Measurements from ENCODE around the gene AATF. TPM values are rescaled to one million over a fixed set of nuclear protein-coding genes. Genes with fewer than 3 reads are reported as not detected.

The AATF gene
- total and polyA plus RNA-seq, 2 donors (not counting 1 experiment from before 2014, with no cell fraction given): 23.9 to 54.8 TPM

GRCh38 chr17:37016780-37017179, 68.0 kb downstream of the AATF start:
- H3K4me3 ChIP-seq (ENCODE audit: control extremely low read depth in 1 of 5, extremely low read depth in 1 of 5, insufficient read depth in 1 of 5, low read depth in 2 of 5, low read length in 4 of 5): no peak overlapping the region
- no peaks in the 10 kb centered on the region for H3K4me1 ChIP-seq (ENCODE audit: control insufficient read depth in 2 of 2, insufficient read depth in 2 of 2, low read length in 2 of 2)
- H3K27me3 Mint-ChIP-seq: no peaks in the 10 kb centered on the region
- H3K4me3 Mint-ChIP-seq: no peak overlapping the region
- no peak overlapping the region for H3K9ac ChIP-seq (ENCODE audit: low read length)
- H3K27me3 ChIP-seq (replicated peaks in 1 of 4; ENCODE audit: control extremely low read depth in 1 of 4, control insufficient read depth in 3 of 4, insufficient read depth in 4 of 4, low read length in 3 of 4): no peaks in the 10 kb centered on the region
- ChIA-PET CTCF (interaction anchor here (0.5 kb wide), 1 partner anchor 593 kb away, joined by 4 read pairs; no protein-coding TSS in a partner anchor), POLR2A (no interaction called here)
- no peaks in the 10 kb centered on the region for H3K9me3 ChIP-seq (ENCODE audit: control extremely low read depth in 1 of 3, control insufficient read depth in 2 of 3, insufficient read depth in 1 of 3, low read length in 2 of 3)
- DNase-seq (no peak), ATAC-seq (ENCODE audit: low read depth) (no peak)
- intact Hi-C loops (cut with micrococcal nuclease): no loop called here
- H3K36me3 ChIP-seq (replicated peaks in 1 of 2; ENCODE audit: control extremely low read depth in 1 of 2, control insufficient read depth in 1 of 2, extremely low read depth in 1 of 2, insufficient read depth in 2 of 2, low read length in 1 of 2): peaks cover 0 to 24% of the 10 kb centered on the region in 2 experiments
- peaks cover 7% of the 10 kb centered on the region for H3K79me2 ChIP-seq (ENCODE audit: control insufficient read depth, insufficient read depth, low read length)
- peaks cover 7% of the 10 kb centered on the region for H3K4me1 Mint-ChIP-seq
- no peak overlapping the region for H3K27ac ChIP-seq (ENCODE audit: low read length in 2 of 2)
- no peak overlapping the region for H3K27ac Mint-ChIP-seq
- no peak overlapping the region for H3K4me2 ChIP-seq (replicated peaks; ENCODE audit: low read depth, low read length, poor library complexity, severe bottlenecking)
- TF ChIP-seq, protein P1, sequence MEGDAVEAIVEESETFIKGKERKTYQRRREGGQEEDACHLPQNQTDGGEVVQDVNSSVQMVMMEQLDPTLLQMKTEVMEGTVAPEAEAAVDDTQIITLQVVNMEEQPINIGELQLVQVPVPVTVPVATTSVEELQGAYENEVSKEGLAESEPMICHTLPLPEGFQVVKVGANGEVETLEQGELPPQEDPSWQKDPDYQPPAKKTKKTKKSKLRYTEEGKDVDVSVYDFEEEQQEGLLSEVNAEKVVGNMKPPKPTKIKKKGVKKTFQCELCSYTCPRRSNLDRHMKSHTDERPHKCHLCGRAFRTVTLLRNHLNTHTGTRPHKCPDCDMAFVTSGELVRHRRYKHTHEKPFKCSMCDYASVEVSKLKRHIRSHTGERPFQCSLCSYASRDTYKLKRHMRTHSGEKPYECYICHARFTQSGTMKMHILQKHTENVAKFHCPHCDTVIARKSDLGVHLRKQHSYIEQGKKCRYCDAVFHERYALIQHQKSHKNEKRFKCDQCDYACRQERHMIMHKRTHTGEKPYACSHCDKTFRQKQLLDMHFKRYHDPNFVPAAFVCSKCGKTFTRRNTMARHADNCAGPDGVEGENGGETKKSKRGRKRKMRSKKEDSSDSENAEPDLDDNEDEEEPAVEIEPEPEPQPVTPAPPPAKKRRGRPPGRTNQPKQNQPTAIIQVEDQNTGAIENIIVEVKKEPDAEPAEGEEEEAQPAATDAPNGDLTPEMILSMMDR (IDR thresholded peaks at IDR 0.05): no peak
- no peak for TF ChIP-seq EZH2 (IDR thresholded peaks at IDR 0.05; ENCODE audit: borderline replicate concordance, insufficient read depth, low read depth, low read length, poor library complexity, severe bottlenecking)
- H2AFZ ChIP-seq (ENCODE audit: insufficient read depth, low read depth, low read length, poor library complexity, severe bottlenecking): no peak overlapping the region
- 100% methylated on average over 3 of the region's 4 CpGs for WGBS (ENCODE audit: insufficient coverage)
- no peaks in the 10 kb centered on the region for H3K9me3 Mint-ChIP-seq (ENCODE audit: insufficient read depth)
- peaks cover 19% of the 10 kb centered on the region for H4K20me1 ChIP-seq (ENCODE audit: control insufficient read depth, insufficient read depth, low read length, poor library complexity, severe bottlenecking)

GRCh38 chr17:37017404-37017803, 68.7 kb downstream of the AATF start:
- no CpG with 5 or more reads among the region's 1 CpG for WGBS (ENCODE audit: insufficient coverage)
- H3K9me3 Mint-ChIP-seq (ENCODE audit: insufficient read depth): no peaks in the 10 kb centered on the region
- H3K9me3 ChIP-seq (ENCODE audit: control extremely low read depth in 1 of 3, control insufficient read depth in 2 of 3, insufficient read depth in 1 of 3, low read length in 2 of 3): no peaks in the 10 kb centered on the region
- peaks cover 0 to 29% of the 10 kb centered on the region in 2 experiments for H3K36me3 ChIP-seq (replicated peaks in 1 of 2; ENCODE audit: control extremely low read depth in 1 of 2, control insufficient read depth in 1 of 2, extremely low read depth in 1 of 2, insufficient read depth in 2 of 2, low read length in 1 of 2)
- H3K27me3 Mint-ChIP-seq: no peaks in the 10 kb centered on the region
- no peak overlapping the region for H3K4me3 ChIP-seq (ENCODE audit: control extremely low read depth in 1 of 5, extremely low read depth in 1 of 5, insufficient read depth in 1 of 5, low read depth in 2 of 5, low read length in 4 of 5)
- H4K20me1 ChIP-seq (ENCODE audit: control insufficient read depth, insufficient read depth, low read length, poor library complexity, severe bottlenecking): peaks cover 19% of the 10 kb centered on the region
- DNase-seq (no peak), ATAC-seq (ENCODE audit: low read depth) (no peak)
- no peak overlapping the region for H3K4me2 ChIP-seq (replicated peaks; ENCODE audit: low read depth, low read length, poor library complexity, severe bottlenecking)
- TF ChIP-seq, protein P1 (IDR thresholded peaks at IDR 0.05): no peak
- TF ChIP-seq EZH2 (IDR thresholded peaks at IDR 0.05; ENCODE audit: borderline replicate concordance, insufficient read depth, low read depth, low read length, poor library complexity, severe bottlenecking): no peak
- H3K27ac Mint-ChIP-seq: no peak overlapping the region
- peaks cover 7% of the 10 kb centered on the region for H3K79me2 ChIP-seq (ENCODE audit: control insufficient read depth, insufficient read depth, low read length)
- no peak overlapping the region for H2AFZ ChIP-seq (ENCODE audit: insufficient read depth, low read depth, low read length, poor library complexity, severe bottlenecking)
- H3K27me3 ChIP-seq (replicated peaks in 1 of 4; ENCODE audit: control extremely low read depth in 1 of 4, control insufficient read depth in 3 of 4, insufficient read depth in 4 of 4, low read length in 3 of 4): no peaks in the 10 kb centered on the region
- no peak overlapping the region for H3K9ac ChIP-seq (ENCODE audit: low read length)
- POLR2A ChIA-PET: no interaction called here
- no peaks in the 10 kb centered on the region for H3K4me1 ChIP-seq (ENCODE audit: control insufficient read depth in 2 of 2, insufficient read depth in 2 of 2, low read length in 2 of 2)
- peaks cover 7% of the 10 kb centered on the region for H3K4me1 Mint-ChIP-seq
- H3K27ac ChIP-seq (ENCODE audit: low read length in 2 of 2): no peak overlapping the region
- intact Hi-C loops (cut with micrococcal nuclease): no loop called here
- CTCF ChIA-PET: interaction anchor here (0.5 kb wide), 1 partner anchor 593 kb away, joined by 4 read pairs; no protein-coding TSS in a partner anchor
- no peak overlapping the region for H3K4me3 Mint-ChIP-seq

Measured in B cell (primary cell).